HepG2 (cell line): ENCODE results near the gene HMCN1.

Experiments used
- ATF2 ChIP-seq: sonication (generic); formaldehyde crosslinking; IDR thresholded peaks from 2 replicates; pipeline ENCODE4 v1.4.0; 2020; ENCODE audit warnings: missing genetic modification reagents
- CTCF ChIP-seq: sonication (generic); formaldehyde crosslinking; IDR thresholded peaks from 2 replicates; pipeline ENCODE4 v1.5.0; 2020; ENCODE audit warnings: mild to moderate bottlenecking, missing genetic modification reagents, moderate library complexity
- HDAC6 ChIP-seq: fragments of 200-600 bp; sonication (generic); IDR thresholded peaks from 2 replicates; pipeline ENCODE4 v1.7.0; 2017; ENCODE audit warnings: mild to moderate bottlenecking, antibody characterized with exemption, low read length, low read depth
- NR2C2 ChIP-seq: sonication (generic); formaldehyde crosslinking; IDR thresholded peaks from 2 replicates; pipeline ENCODE4 v1.4.0; 2020; ENCODE audit warnings: missing genetic modification reagents, mild to moderate bottlenecking, moderate library complexity, borderline replicate concordance
- POLR2AphosphoS5 ChIP-seq: IDR thresholded peaks from 2 replicates; pipeline ENCODE4 v1.6.1; 2012; ENCODE audit warnings: low read depth, low read length
- PRPF4 ChIP-seq: fragments of 200-400 bp; formaldehyde crosslinking; IDR thresholded peaks from 2 replicates; pipeline ENCODE4 v1.6.1; 2016; ENCODE audit warnings: low read length, low read depth; ENCODE audit not compliant: poor library complexity, severe bottlenecking
- REPIN1 ChIP-seq: sonication (generic); formaldehyde crosslinking; IDR thresholded peaks from 2 replicates; pipeline ENCODE4 v1.8.0; 2022; ENCODE audit warnings: missing genetic modification reagents, low read depth, mild to moderate bottlenecking, borderline replicate concordance
- SETDB1 ChIP-seq: sonication (generic); formaldehyde crosslinking; IDR thresholded peaks from 2 replicates; pipeline ENCODE4 v1.5.1; 2020; ENCODE audit warnings: missing genetic modification reagents, mild to moderate bottlenecking, borderline replicate concordance
- SP1 ChIP-seq, 2 experiments: fragments of 450-650 bp in 1 of 2; sonication (generic) in 1 of 2; formaldehyde crosslinking in 1 of 2; IDR thresholded peaks; 2 replicates each; pipeline versions ENCODE4 v1.4.0 to v1.6.1; 2016 to 2020; ENCODE audit warnings: missing genetic modification reagents in 1 of 2
- TBL1XR1 ChIP-seq: fragments of 150-350 bp; IDR thresholded peaks from 2 replicates; pipeline ENCODE4 v1.6.1; 2014; ENCODE audit warnings: borderline replicate concordance, low read length; ENCODE audit not compliant: partially characterized antibody
- TF ChIP-seq, protein P1 (sequence below): sonication (generic); formaldehyde crosslinking; IDR thresholded peaks from 2 replicates; pipeline ENCODE4 v1.5.1; 2020; ENCODE audit warnings: mild to moderate bottlenecking, missing genetic modification reagents, borderline replicate concordance
- TF ChIP-seq, protein P2 (sequence below): IDR thresholded peaks from 2 replicates; pipeline ENCODE4 v1.6.1; 2012; ENCODE audit warnings: inconsistent platforms

DNA sequence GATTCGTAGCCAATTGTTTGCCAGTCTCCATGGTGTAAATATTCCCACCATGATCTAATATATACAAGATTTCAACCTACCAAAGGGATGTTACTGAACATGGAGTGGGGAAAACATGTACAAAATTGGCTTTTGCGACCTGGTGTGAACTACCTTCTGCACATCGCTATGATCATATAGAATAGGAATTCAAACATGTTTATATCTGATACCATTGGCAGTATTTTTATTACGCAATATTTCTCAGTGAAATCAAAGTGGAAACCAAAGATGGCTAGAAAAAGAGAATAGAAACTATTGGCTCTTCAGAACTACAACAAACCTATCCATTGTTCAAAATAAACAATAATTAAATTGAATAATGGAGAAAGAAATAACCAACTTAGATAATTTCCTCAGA, 355.7 kb downstream of the HMCN1 start:
- TF ChIP-seq, protein P1, sequence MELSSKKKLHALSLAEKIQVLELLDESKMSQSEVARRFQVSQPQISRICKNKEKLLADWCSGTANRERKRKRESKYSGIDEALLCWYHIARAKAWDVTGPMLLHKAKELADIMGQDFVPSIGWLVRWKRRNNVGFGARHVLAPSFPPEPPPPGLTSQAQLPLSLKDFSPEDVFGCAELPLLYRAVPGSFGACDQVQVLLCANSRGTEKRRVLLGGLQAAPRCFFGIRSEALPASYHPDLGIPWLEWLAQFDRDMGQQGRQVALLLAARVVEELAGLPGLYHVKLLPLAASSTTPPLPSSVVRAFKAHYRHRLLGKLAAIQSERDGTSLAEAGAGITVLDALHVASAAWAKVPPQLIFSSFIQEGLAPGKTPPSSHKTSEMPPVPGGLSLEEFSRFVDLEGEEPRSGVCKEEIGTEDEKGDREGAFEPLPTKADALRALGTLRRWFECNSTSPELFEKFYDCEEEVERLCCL (CRISPR knock-in tag) = no peak
- TF ChIP-seq REPIN1 (CRISPR knock-in tag) = no peak
- TF ChIP-seq, protein P2, sequence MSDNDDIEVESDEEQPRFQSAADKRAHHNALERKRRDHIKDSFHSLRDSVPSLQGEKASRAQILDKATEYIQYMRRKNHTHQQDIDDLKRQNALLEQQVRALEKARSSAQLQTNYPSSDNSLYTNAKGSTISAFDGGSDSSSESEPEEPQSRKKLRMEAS = no peak
- TF ChIP-seq CTCF = no peak
- TF ChIP-seq POLR2AphosphoS5 = no peak
- no peak for TF ChIP-seq SETDB1 (CRISPR knock-in tag)
- TF ChIP-seq PRPF4 = no peak
- TF ChIP-seq SP1 (IDR thresholded peaks at IDR 0.05) = no peak
- no peak for TF ChIP-seq SP1 (CRISPR knock-in tag; IDR thresholded peaks at IDR 0.05)
- TF ChIP-seq NR2C2 (CRISPR knock-in tag) = no peak
- no peak for TF ChIP-seq ATF2 (CRISPR knock-in tag)
- no peak for TF ChIP-seq HDAC6
- no peak for TF ChIP-seq TBL1XR1
